HepG2 (cell line): ENCODE measurements around the gene RSAD2. TPM values are rescaled to one million over a fixed set of nuclear protein-coding genes. Genes with fewer than 3 reads are reported as not detected.
A peak's percentile ranks its signal among the peaks of the same experiment; 100 is the strongest.

Source experiments
- ATF4 ChIP-seq, 2 experiments: fragments of 450-650 bp in 1 of 2; sonication (generic) in 1 of 2; formaldehyde crosslinking; IDR thresholded peaks; 2 replicates each; pipeline versions ENCODE4 v1.5.0 to v1.8.0; 2020 to 2022; ENCODE audit warnings: mild to moderate bottlenecking in 1 of 2, missing genetic modification reagents in 1 of 2
- CREB1 ChIP-seq, 2 experiments: fragments of 450-650 bp in 1 of 2; IDR thresholded peaks; 2 replicates each; pipeline ENCODE4 v1.6.1; 2016 to 2017; ENCODE audit warnings: control low read depth in 1 of 2, mild to moderate bottlenecking in 1 of 2, missing compliant biosample characterization in 1 of 2, missing genetic modification characterization in 1 of 2
- EP300 ChIP-seq, 3 experiments: sonication (generic) in 1 of 3; formaldehyde crosslinking in 1 of 3; IDR thresholded peaks; 2 replicates each; pipeline versions ENCODE4 v1.5.1 to v1.6.1; 2011 to 2020; ENCODE audit warnings: low read depth in 2 of 3, low read length in 2 of 3, borderline replicate concordance in 1 of 3, improper control_type of control experiment in 1 of 3, mild to moderate bottlenecking in 1 of 3, missing genetic modification reagents in 1 of 3, moderate library complexity in 1 of 3
- HIVEP1 ChIP-seq: sonication (generic); formaldehyde crosslinking; IDR thresholded peaks from 2 replicates; pipeline ENCODE4 v1.4.0; 2020; ENCODE audit warnings: mild to moderate bottlenecking, missing genetic modification reagents
- ISX ChIP-seq: sonication (generic); formaldehyde crosslinking; conservative IDR thresholded peaks from 2 replicates; pipeline ENCODE4 v1.5.0; 2020; ENCODE audit warnings: missing genetic modification reagents
- KDM4B ChIP-seq: sonication (generic); formaldehyde crosslinking; IDR thresholded peaks from 2 replicates; pipeline ENCODE4 v1.4.0; 2020; ENCODE audit warnings: missing genetic modification reagents
- MAF1 ChIP-seq: sonication (generic); formaldehyde crosslinking; IDR thresholded peaks from 2 replicates; pipeline ENCODE4 v1.5.0; 2020; ENCODE audit warnings: missing genetic modification reagents, borderline replicate concordance
- MIXL1 ChIP-seq: IDR thresholded peaks from 2 replicates; pipeline ENCODE4 v1.6.1; 2016
- MTF2 ChIP-seq: sonication (generic); formaldehyde crosslinking; IDR thresholded peaks from 2 replicates; pipeline ENCODE4 v1.5.0; 2020; ENCODE audit warnings: missing genetic modification reagents, borderline replicate concordance
- NAIF1 ChIP-seq: sonication (generic); formaldehyde crosslinking; IDR thresholded peaks from 2 replicates; pipeline ENCODE4 v1.5.0; 2020; ENCODE audit warnings: mild to moderate bottlenecking, missing genetic modification reagents, borderline replicate concordance
- PBX2 ChIP-seq: IDR thresholded peaks from 2 replicates; pipeline ENCODE4 v1.6.1; 2016; ENCODE audit warnings: control low read depth
- PHF20 ChIP-seq: sonication (generic); formaldehyde crosslinking; IDR thresholded peaks from 2 replicates; pipeline ENCODE4 v1.5.0; 2020; ENCODE audit warnings: mild to moderate bottlenecking, missing genetic modification reagents
- PRDM15 ChIP-seq: sonication (generic); formaldehyde crosslinking; IDR thresholded peaks from 2 replicates; pipeline ENCODE4 v1.4.0; 2020; ENCODE audit warnings: missing genetic modification reagents
- RAD51 ChIP-seq: fragments of 450-650 bp; IDR thresholded peaks from 2 replicates; pipeline ENCODE4 v1.6.1; 2016; ENCODE audit warnings: borderline replicate concordance
- RORA ChIP-seq: sonication (generic); formaldehyde crosslinking; IDR thresholded peaks from 2 replicates; pipeline ENCODE4 v1.5.0; 2020; ENCODE audit warnings: mild to moderate bottlenecking, missing genetic modification reagents, moderate library complexity
- TAF15 ChIP-seq: fragments of 200-400 bp; formaldehyde crosslinking; IDR thresholded peaks from one replicate; pipeline ENCODE4 v1.6.1; 2018; ENCODE audit warnings: mild to moderate bottlenecking, low read depth, low read length; ENCODE audit not compliant: poor library complexity, severe bottlenecking
- ZNF224 ChIP-seq: sonication (generic); formaldehyde crosslinking; IDR thresholded peaks from 2 replicates; pipeline ENCODE4 v1.5.0; 2020; ENCODE audit warnings: mild to moderate bottlenecking, missing genetic modification reagents
- ZNF274 ChIP-seq: sonication (generic); formaldehyde crosslinking; IDR thresholded peaks from 2 replicates; pipeline ENCODE4 v1.5.1; 2020; ENCODE audit warnings: mild to moderate bottlenecking, missing genetic modification reagents
- ZNF431 ChIP-seq: sonication (generic); formaldehyde crosslinking; IDR thresholded peaks from 2 replicates; pipeline ENCODE4 v1.9.0; 2022; ENCODE audit warnings: missing genetic modification reagents, low read depth, mild to moderate bottlenecking, borderline replicate concordance
- ZNF503 ChIP-seq: sonication (generic); formaldehyde crosslinking; IDR thresholded peaks from 2 replicates; pipeline ENCODE4 v1.4.0; 2020; ENCODE audit warnings: missing genetic modification reagents
- ZNF564 ChIP-seq: sonication (generic); formaldehyde crosslinking; IDR thresholded peaks from 2 replicates; pipeline ENCODE4 v1.8.1; 2023; ENCODE audit warnings: mild to moderate bottlenecking, missing genetic modification reagents
- polyA plus RNA-seq, 8 experiments: library from polyadenylated mRNA; depleted of rRNA in 3 of 8; stranded (reverse) in 7 of 8; unstranded in 1 of 8; fragments of >200 nt; fragmentation: Illumina TruSeq in 4 of 8; extraction: Trizol in 4 of 8; gene quantifications; 2 replicates each; pipeline versions ENCODE4 v1.2.1 to v1.2.3, GENCODE V29; 2011 to 2016; ENCODE audit warnings: low read depth in 4 of 8, missing spikeins in 1 of 8, mixed read lengths in 1 of 8; ENCODE audit not compliant: insufficient read depth in 1 of 8
- total RNA-seq, 5 experiments: library from RNA; depleted of rRNA; stranded (reverse); fragments of >200 nt; fragmentation: Illumina TruSeq; extraction: Trizol; gene quantifications; 2 replicates each; pipeline ENCODE4 v1.2.3, GENCODE V29; 2016; ENCODE audit warnings: low read depth in 1 of 5

The RSAD2 gene
- total and polyA plus RNA-seq, 2 of the 13 experiments (the other 11 are each of a cell fraction or from before 2014, with no cell fraction given) = 0.11 TPM; not detected in 1

GRCh38 chr2:6865346-6866274 lies 12.0 kb upstream of the RSAD2 start, which contains the start of gene CMPK2 (continued):
- TF ChIP-seq ATF4 (CRISPR knock-in tag; IDR thresholded peaks at IDR 0.05) (no peak; a peak in 1 of 4 replicates), RORA (no peak), ISX (CRISPR knock-in tag) (0 out of 2 replicates have a peak, but pooled peaks have one; percentile 83), HIVEP1 (CRISPR knock-in tag) (no peak), ZNF224 (CRISPR knock-in tag) (0 out of 2 replicates have a peak, but pooled peaks have one; percentile 23), EP300 (IDR thresholded peaks at IDR 0.05; ENCODE audit: low read depth in 2 of 2, low read length in 2 of 2) (no peak), EP300 (CRISPR knock-in tag; IDR thresholded peaks at IDR 0.05; ENCODE audit: borderline replicate concordance) (no peak), ZNF564 (CRISPR knock-in tag) (no peak; the same call in 1 of the 2 replicates), ZNF503 (peak; percentile 28), PHF20 (0 out of 2 replicates have a peak, but pooled peaks have one; percentile 23), MAF1 (no peak), TAF15 (peak; percentile 67), PBX2 (CRISPR knock-in tag) (no peak), PRDM15 (peak; percentile 90), RAD51 (no peak), KDM4B (no peak), NAIF1 (CRISPR knock-in tag) (no peak), MTF2 (CRISPR knock-in tag) (0 out of 2 replicates have a peak, but pooled peaks have one; percentile 73), ZNF431 (CRISPR knock-in tag) (no peak), MIXL1 (CRISPR knock-in tag) (no peak), CREB1 (IDR thresholded peaks at IDR 0.05) (no peak), CREB1 (CRISPR knock-in tag; IDR thresholded peaks at IDR 0.05) (no peak), ZNF274 (CRISPR knock-in tag) (peak; percentile 73; the same call in 1 of the 2 replicates)
